GM19438 (cell line): ENCODE data around the gene KLK13.

ENCODE experiments used
- ATAC-seq: cut with Tn5 transposase; IDR thresholded peaks from one replicate; pipeline ENCODE4 v1.9.1; 2021; ENCODE audit warnings: low read depth; ENCODE audit not compliant: unreplicated experiment

Gene KLK13

GRCh38 chr19:51093101-51093500, 28.2 kb upstream of the KLK13 start:
- no peak for ATAC-seq

GRCh38 chr19:51091895-51092873, 27.3 kb upstream of the KLK13 start:
- ATAC-seq: no peak

GRCh38 chr19:51091126-51091525, 26.2 kb upstream of the KLK13 start:
- ATAC-seq: no peak

- no peak for ATAC-seq
Observed at GRCh38 chr19:51090471-51090870, 25.6 kb upstream of the KLK13 start.

GRCh38 chr19:51089786-51090185, 24.9 kb upstream of the KLK13 start:
- ATAC-seq: no peak

- no peak for ATAC-seq
Observed at GRCh38 chr19:51086153-51086850, 21.4 kb upstream of the KLK13 start.

- no peak for ATAC-seq
Observed at GRCh38 chr19:51084505-51084904, 19.6 kb upstream of the KLK13 start.

- ATAC-seq: no peak
Observed at GRCh38 chr19:51083783-51084182, 18.9 kb upstream of the KLK13 start.

- ATAC-seq: no peak
Observed at GRCh38 chr19:51083181-51083580, 18.3 kb upstream of the KLK13 start.

GRCh38 chr19:51082611-51083010, 17.7 kb upstream of the KLK13 start, which contains the start of gene KLK14:
TSS of gene KLK14 (minus strand) at chr19:51082887. CDS start at chr19:51082614, 273 bp downstream.
- no peak for ATAC-seq

- ATAC-seq: no peak
Observed at GRCh38 chr19:51081476-51081875, 16.6 kb upstream of the KLK13 start.

GRCh38 chr19:51079481-51080110, 14.7 kb upstream of the KLK13 start:
- no peak for ATAC-seq

GRCh38 chr19:51078731-51079130, 13.8 kb upstream of the KLK13 start:
- no peak for ATAC-seq

GRCh38 chr19:51078104-51078503, 13.2 kb upstream of the KLK13 start:
- no peak for ATAC-seq

GRCh38 chr19:51076631-51077213, 11.8 kb upstream of the KLK13 start:
- no peak for ATAC-seq

- no peak for ATAC-seq
Observed at GRCh38 chr19:51075998-51076397, 11.1 kb upstream of the KLK13 start.

- ATAC-seq: no peak
Observed at GRCh38 chr19:51071095-51071405, 6.2 kb upstream of the KLK13 start.

- ATAC-seq: no peak
Observed at GRCh38 chr19:51070334-51071094, 5.6 kb upstream of the KLK13 start.

- ATAC-seq: no peak
Observed at GRCh38 chr19:51066393-51067186, 1.7 kb upstream of the KLK13 start.
